ENCODE measurements around the gene FOXB1.

The FOXB1 gene

DNA sequence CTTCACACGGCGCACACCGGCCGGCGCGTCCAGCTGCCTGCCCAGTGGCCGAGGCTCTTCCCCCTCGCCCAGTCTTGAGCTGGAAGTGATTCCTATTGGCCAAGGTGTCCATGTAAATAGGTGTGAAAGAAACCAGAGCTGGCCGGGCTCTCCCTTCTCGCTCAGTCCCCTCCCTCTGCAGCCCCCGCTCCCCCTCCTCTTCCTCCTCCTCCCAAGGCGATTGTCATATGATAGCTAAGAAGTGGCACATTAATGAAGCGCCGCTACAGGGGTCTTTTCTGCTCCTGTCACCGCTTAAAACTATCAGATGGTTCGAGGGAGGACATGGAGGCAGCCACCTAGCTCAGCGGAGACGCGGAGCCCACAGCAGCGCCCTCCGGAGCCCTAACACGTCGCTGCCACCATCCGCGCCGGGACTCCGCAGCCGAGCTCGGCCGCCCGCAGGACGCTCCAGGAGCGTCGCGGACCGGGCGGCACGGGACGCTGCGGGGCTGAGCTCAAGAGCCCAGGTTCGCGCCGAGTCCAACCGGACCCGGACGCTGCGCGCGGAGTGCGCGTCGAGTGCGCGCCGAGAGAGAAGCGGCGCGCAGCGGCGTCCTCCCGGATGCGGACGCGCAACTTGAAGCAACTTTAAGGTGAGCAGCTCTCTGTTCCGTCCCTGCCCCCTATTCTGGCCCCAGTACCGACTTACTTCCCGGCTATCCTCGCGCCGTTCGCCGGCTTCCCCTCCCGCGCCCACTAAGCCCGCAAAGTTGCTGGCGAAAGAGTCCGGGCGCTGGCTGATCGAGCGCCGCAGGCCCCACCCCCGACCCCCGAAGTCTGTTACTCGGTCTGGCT lies at the start of gene FOXB1:
Gene FOXB1, plus strand, starts transcription at position 303 of the 837 bp plus-strand sequence. CDS start 653 bp downstream, outside the sequence.
- no peak for DNase-seq

DNA sequence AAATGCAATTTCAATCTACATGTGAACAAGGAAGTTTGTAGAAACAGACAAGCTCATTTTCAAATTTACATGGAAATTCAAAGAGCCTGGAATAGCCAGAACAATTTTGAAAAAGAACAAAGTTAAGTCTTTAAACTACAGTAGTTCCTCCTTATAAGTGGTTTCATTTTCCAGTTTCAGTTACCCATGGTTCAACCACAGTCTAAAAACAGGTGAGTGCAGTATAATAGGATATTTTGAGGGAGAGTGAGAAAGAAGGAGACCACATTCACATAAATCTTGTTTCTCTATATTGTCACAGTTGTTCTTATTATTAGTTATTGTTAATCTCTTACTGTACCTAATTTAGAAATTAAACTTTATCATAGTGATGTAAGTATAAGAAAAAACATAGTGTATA lies 45.8 kb upstream of the FOXB1 start:
- DNase-seq, result no peak

DNA sequence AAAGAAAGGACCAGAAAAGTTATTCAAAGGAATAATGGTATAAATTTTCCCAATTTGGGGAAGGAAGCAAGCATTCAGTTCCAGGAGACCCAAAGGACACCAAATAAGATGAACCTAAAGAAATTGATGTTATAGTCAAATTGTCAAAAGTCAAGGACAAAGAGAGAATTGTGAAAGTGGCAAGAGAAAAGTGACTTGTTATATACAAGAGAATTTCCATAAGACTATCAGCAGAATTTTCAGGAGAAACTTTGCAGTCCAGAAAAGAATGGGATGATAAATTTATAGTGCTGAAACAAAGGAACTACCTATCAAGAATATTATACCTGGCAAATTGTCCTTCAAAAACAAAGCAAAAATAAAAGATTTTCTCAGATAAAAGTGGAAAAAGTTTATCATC lies 43.8 kb upstream of the FOXB1 start:
- DNase-seq, result no peak

GRCh38 chr15:59963322-59963721 lies 40.8 kb upstream of the FOXB1 start:
- no peak for DNase-seq

DNA sequence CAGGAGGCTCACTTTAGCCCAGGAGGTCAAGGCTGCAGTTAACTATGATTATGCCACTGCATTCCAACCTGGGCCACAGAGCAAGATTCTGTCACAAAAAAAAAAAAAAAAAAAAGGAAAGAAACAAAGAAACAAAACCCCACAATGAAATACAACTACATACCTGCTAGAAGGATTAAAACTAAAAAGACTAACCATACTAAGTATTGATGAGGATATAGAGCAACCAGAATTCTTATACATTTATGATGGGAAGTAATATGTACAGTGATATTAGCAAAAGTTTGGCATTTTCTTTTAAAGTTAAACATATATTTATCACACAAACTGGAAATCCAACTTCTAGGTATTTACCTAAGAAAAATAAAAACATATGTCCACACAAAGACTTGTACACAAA lies 40.2 kb upstream of the FOXB1 start:
- DNase-seq, result no peak

GRCh38 chr15:59965741-59966140 lies 38.4 kb upstream of the FOXB1 start:
- no peak for DNase-seq

DNA sequence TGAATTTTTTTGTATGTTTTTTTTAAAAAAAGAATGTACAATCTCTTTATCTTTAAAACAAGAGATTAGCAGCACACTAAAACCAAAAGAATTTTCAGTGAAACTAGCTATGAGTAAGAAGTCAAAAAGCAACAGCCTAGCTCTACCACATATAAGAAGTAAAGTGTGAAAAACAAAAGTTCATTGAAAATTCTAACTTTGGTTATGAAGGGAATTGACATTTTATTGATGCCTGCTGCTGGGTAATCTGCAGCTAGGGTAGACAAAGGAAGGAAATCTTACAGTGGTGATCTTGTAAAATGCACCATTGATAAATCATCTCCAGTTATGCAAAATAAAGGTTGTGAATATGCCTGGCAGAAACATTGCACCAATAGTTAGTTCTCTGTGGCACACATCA lies 37.8 kb upstream of the FOXB1 start:
- DNase-seq, result no peak

GRCh38 chr15:59968314-59968713 lies 35.8 kb upstream of the FOXB1 start:
- DNase-seq, result no peak

DNA sequence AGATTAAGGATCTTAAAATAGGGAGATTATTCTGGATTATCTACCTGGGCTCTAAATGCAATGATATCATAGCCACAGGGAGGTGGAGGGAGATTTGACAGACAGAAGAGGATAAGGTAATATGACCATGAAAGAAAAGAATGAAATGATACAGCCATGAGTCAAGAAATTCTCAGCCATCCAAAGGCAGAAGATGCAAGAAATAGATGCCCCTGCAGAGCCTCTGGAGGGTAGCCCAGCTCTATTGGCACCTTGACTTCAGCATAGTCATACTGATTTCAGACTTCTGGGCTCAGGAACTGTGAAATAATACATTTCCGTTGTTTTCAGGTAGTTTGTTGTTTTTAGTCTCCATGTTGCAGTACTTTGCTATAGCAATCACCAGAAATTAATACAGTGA lies 31.9 kb upstream of the FOXB1 start:
- DNase-seq, result no peak

- DNase-seq, result peak; percentile 63
Measured at GRCh38 chr15:59976480-59977271, 27.4 kb upstream of the FOXB1 start.

- DNase-seq, result no peak
Measured at GRCh38 chr15:59991834-59992233, 12.3 kb upstream of the FOXB1 start.

DNA sequence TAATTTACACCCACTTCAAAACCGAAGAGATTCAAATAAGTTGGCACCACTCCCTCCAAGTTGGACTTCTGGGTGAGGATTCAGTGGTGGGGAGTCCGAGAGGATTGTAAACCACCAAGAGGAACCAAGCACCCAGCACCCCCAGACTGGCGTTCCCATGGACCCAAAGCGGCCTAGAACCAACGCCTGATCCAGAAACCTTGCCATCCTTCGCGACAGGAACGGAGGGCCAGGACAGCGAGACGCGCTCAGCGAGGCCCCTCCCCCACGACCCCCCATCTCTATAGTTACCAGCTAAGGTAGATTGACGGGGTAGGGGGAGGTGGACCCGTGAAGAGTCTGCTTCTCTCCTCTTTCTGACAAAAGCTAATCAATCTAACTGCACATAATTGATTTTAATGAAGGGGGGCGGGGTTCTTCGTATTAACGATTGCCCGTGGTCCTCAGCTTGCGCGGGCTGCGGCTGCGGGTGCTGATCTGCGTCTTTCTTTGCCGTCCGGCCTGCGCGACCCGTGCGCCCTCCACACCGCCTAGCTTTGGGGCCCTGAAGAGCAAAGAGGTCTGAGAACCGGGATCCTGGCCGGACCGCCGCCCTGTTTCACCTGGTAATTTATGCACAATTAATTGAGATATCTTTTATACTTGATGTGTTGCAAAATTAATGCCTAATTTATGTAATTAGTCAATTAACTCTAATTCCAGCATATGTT lies 10.9 kb upstream of the FOXB1 start:
- DNase-seq, result no peak

DNA sequence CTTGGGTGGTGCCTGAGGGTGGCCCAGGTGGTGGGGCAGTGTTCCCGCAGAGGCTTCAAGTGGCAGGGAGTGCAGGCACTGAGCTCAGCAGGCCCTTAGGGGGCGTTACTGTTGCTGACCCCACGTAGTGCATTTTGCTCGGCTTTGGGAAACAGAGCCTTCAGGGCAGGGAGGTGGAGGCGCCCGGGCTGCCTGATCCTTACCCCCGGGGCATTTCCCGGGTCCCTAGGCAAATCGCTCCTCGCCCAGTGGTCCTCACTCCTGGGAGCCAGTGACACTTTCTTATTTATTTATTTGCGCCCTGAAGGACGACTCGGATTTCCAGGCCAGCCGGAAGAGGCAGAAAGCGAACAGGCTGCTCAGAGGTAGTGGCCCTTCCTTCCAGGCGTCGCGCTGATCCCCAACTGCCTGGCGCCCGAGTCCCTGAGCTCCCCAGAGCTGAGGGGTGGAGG lies 10.1 kb upstream of the FOXB1 start:
- DNase-seq, result no peak

DNA sequence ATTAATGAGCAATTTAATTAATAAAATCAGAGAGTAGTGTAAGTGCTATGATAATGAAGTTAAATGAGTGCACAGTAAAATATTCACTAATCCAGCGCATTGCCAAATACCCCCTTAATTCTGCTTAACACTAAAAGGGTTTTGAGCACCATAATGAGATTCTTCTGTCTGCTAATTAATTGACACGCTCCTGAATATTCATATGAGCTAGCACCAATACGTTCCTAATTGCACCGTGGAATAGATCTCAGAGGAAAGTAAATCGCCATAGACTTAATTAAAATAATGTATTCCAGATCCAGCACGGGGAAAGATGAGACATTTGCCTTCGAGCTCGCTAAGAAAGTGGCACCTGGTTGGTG lies 9.6 kb upstream of the FOXB1 start:
- DNase-seq, result no peak

DNA sequence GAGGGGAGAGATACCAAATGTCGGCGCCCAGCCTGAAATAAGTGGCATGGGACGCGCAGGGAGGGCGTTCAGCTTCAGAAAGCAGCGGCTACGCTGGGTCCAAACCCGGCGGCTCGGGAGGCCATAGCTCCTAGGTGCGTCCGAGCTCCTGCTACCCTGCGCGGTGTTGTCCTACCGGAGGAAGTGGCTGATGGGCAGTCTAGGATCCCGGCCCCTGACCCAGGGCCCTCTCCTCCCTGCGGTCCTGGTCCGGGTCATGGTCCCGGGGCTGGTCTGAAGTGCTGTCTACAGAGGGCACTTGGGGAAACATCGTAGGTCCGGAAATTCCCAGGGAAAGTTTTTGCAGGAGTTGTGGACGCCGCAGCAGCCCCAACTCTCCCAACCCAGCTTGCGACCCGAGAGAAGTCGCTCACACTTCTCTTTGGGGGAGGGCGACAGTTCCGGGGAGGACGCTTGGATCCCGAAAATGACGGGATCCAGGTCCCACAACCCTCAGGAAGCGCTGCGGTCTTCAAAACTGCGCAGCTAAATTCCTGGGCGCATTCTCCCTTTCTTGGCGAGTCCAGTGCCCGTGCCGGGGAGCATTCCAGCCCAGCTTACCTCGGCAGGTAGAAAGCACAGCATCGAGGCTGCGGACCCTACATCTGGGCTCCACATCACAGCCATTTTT lies 9.1 kb upstream of the FOXB1 start:
- no peak for DNase-seq

DNA sequence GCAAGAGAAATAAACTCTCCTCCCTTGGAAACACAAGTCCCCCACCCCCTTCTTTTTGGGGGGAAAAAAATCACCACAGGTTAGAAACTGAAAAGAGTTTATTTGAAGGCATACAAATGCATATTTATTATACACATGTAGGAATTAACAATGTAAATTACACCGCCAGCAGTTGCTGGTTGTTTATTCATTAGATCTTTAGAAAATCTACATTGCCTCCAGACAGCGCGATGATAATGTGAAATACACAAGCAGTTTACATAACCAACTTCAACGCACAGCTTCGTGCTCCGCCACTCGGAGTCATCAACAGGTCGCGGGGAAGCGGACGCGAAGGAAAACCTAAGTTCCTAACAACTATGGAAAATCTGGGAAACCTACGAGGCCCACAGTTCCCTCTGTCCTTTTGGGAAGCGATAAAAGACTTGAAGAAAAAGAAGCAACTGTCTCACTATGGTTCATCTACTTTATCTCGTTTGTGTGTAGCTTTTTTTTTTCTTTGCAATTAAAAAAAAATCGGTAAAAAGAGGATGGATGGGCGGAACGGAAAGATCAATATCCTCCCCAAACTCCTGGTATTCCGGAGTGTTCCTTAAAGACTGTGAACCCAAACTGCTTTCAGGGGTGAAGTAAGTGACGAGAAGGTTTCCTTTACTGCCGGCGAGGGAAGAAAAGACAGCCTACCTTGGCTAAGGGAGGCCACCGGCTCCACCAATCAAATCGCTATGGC lies 8.4 kb upstream of the FOXB1 start:
- DNase-seq, result no peak

DNA sequence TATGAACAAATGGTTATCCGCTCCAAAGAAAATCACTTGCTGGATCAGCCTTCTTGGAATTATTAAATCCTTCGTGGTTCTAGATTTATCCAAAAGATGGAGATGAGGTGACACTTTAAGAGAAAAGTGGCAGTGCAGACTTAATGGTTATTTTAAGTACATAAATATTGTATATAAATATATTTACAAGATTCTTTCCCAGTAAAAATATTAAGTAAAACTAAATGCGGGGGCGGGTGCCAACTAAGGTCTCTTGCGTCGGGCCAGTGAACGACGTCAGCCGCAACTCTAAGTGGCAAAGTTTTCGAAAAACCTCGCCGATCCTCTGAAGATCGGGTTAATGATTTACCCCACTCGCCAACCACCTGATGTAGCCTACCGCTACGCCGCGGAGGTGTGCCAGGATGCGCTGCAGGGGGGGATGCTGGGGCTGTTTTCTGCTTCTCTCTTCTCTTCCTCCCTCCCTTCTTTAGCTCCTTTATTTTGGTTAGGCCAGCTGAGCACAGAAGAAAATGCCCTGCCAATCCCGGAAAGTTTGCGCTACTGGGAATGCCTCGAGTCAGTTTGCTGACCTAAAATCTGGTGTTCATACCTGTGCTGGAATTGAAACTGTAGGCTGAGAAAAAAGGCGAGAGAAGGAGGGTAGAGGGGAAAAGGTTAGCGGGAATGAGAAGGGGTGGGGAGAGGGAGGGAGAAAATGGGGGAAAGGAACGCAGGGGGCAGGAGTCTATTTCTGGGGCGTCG lies 7.6 kb upstream of the FOXB1 start:
- no peak for DNase-seq

DNA sequence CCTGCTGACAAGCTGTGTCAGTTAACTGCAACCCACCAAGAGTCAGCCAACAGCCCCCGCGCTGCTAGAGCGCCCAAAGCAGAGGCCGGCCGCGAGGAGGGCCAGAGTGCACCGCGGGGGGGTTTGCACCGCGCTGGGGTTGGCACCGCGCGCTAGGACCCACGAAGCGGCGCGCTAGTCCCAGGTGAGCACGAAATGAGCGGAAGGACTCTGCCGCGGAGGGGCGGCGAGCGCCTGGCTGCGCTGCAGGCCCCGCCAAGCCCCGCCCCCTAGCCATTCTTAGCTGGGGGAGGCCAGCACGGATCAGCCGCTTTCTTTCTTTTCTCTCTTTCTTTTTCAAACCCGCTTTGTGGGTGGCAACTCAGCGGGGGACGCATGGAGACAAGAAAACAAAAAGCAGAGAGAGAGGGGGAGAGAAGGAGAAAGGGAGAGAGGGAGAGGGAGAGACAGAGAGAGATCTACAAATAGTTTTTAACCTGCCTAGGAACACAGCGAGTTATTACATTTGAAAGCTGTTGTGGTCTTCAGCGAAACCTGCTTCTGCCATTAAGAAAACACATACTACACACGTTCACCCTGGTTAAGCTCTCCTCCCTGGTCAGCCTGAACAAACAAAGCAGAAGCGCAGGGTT lies 6.9 kb upstream of the FOXB1 start:
- peak; percentile 33 for DNase-seq

DNA sequence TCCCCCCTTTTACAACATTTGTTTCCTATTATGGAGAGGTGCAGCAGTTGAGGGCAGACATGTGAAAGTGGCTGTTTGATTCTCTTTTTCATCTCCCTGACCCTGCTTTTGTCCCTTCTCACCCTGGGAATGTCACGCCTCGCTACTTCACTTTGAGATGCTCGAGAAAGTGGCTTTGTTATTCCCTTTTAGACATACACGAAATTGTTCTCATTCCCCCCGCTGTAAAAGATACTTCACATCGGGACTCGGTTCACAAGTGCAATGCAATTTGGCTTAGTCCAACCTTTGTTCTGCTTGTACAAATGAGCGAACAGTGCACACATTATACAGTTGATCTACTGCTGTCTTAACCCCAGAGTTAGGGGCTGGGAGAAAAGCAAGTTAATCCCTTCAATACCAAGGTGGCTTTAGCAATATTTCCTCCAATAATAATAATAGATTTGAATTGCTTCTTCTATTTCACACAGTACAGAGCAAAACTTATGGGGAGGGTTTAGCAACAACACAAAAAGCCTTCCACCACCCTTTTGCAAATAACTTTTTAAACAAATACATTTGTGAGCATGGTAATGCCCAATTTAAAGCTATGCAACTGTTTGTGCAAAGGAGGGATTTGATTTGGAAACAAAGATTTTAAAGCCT lies 5.7 kb upstream of the FOXB1 start:
- no peak for DNase-seq

DNA sequence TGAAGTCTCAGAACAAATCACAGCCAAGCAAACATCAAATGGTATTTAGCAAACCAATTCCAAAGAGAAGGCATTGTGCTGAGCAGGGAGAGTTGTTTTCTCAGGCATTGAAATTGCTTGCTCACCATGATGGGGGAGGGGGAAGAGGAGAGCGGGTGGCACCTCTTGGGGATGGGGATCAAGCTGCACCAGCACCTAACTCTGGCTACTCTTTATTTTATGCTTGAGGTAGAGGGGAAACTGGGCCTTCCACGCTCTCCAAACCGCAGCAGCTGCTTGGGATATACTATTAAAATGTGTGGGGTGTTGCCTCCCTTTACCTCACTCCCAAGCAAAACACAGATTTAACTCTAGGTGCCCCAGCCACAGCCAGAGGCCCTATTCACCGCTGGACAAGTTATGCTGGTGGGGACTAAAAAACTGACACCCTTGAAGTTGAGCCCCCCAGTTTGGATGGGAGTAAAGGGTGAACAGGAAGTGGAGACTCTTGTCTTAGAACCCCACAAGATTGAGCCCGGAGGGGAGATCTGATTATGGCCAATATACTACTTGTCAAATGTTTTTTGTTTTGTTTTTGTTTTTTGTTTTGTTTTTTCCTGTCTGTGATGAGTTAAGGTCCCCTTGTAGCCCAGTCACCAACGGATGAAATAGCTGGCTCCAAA lies 5.0 kb upstream of the FOXB1 start:
- DNase-seq, result no peak
